Right lobe of liver (tissue), 6 donors: ENCODE measurements around the gene MED22. TPM values are rescaled to one million over a fixed set of nuclear protein-coding genes. Genes with fewer than 3 reads are reported as not detected.

ENCODE experiments used
- ATAC-seq, 4 donors: fragments of 200-7000 bp; cut with Tn5 transposase; one replicate each; pipeline ENCODE4 v1.9.1; 2020; ENCODE audit warnings: mild to moderate bottlenecking in 4 of 4, moderate library complexity in 4 of 4
- DNase-seq, 3 donors: peaks; one replicate each; pipeline ENCODE4 v3.0.0-alpha.2; 2020
- H3K27ac ChIP-seq, 3 donors: fragments of 200-600 bp; one replicate each; pipeline ENCODE4 v1.8.0; 2022
- H3K27me3 ChIP-seq, 2 donors: fragments of 200-600 bp; one replicate each; pipeline ENCODE4 v1.8.0; 2022
- H3K36me3 ChIP-seq, 4 donors: fragments of 200-600 bp; sonication (generic) in 1 of 4; one replicate each; pipeline versions ENCODE4 v1.5.1 to v1.8.0; 2017 to 2022; ENCODE audit warnings: control low read depth in 1 of 4
- H3K4me1 ChIP-seq, 4 donors: fragments of 200-600 bp; sonication (generic) in 1 of 4; one replicate each; pipeline versions ENCODE4 v1.5.1 to v1.8.0; 2017 to 2022; ENCODE audit warnings: control low read depth in 1 of 4
- H3K4me3 ChIP-seq, 3 donors: fragments of 200-600 bp; one replicate each; pipeline ENCODE4 v1.8.0; 2022
- H3K9me3 ChIP-seq, 4 donors: fragments of 200-600 bp; sonication (generic) in 1 of 4; one replicate each; pipeline versions ENCODE4 v1.5.1 to v1.8.0; 2017 to 2022; ENCODE audit warnings: control low read depth in 1 of 4
- CTCF ChIP-seq, 4 donors: fragments of 200-600 bp in 3 of 4; fragments of 450-650 bp in 1 of 4; IDR thresholded peaks; one replicate each; pipeline versions ENCODE4 v1.5.1 to v1.8.0; 2016 to 2022; ENCODE audit warnings: antibody characterized with exemption in 4 of 4, mild to moderate bottlenecking in 2 of 4
- POLR2A ChIP-seq: fragments of 450-650 bp; IDR thresholded peaks from one replicate; pipeline ENCODE4 v1.6.1; 2017; ENCODE audit warnings: antibody characterized with exemption, mild to moderate bottlenecking
- WGBS: methylation state at CpG from one replicate; pipeline ENCODE4 v1.1.6; 2018; ENCODE audit warnings: low coverage, low lambda C conversion rate; ENCODE audit not compliant: insufficient coverage; ENCODE audit errors: missing lambda C conversion rate; 5-methylcytosine and 5-hydroxymethylcytosine counted together
- intact Hi-C, 2 donors: fragments of 100-400 bp; cut with DNase I; formaldehyde crosslinking; loops; one replicate each; pipeline versions ENCODE4 v1.11.2 to v1.14.1; 2022
- total RNA-seq, 6 experiments: library from RNA; depleted of rRNA in 2 of 6; stranded (reverse); fragments of >200 nt in 2 of 6; fragmentation: NEBNext Ultra II Directional in 3 of 6; extraction: Animal tissue kit (Norgen Biotek cat#: 25700) in 3 of 6; gene quantifications; one replicate each; pipeline versions ENCODE4 v1.1.0 to v1.2.4, GENCODE V29; 2016 to 2023
- donor health status: DM: no; HTN: yes; CAD: no.
- donor health status: DM: no; HTN: no; CAD: no.
- donor health status: DM: no; HTN: no; CAD: no.
- donor health status: DM: no; HTN: yes; CAD: no.
- donor health status: DM: no; HTN: yes; CAD: no.

The MED22 gene
- total RNA-seq, 6 experiments from 2014 or later: 5.9 to 14.5 (median 8.1) TPM

GRCh38 chr9:133375724-133376654 is 28.1 kb upstream of the MED22 start, which contains the start of the genes STKLD1 and SURF4:
TSS of gene STKLD1 (plus strand) at chr9:133376366. CDS start at chr9:133376474, 108 bp downstream.
TSS of gene SURF4 (minus strand) at chr9:133376060. CDS start at chr9:133375969, 91 bp downstream.
- intact Hi-C loops: no loop called here
- H3K4me3 ChIP-seq: peak within 1 kb of the TSS; percentile 98 to 99 (median 99)
- peak; percentile 92 to 96 (median 94) for ATAC-seq
- H3K4me1 ChIP-seq: peaks cover 0 to 41% (median 19%) of the 10 kb centered on the region in 4 donors
- peak; percentile 98 for DNase-seq
- TF ChIP-seq CTCF (IDR thresholded peaks at IDR 0.05): no peak
- peak; percentile 96 for TF ChIP-seq POLR2A
- no CpG with 5 or more reads among the region's 120 CpGs for WGBS
- H3K27me3 ChIP-seq: no peaks in the 10 kb centered on the region
- H3K9me3 ChIP-seq: no peaks in the 10 kb centered on the region
- H3K36me3 ChIP-seq: peaks cover 0 to 5% (median 2%) of the 10 kb centered on the region in 4 donors
- peak within 1 kb of the TSS; percentile 96 to 99 (median 98) for H3K27ac ChIP-seq

DNA sequence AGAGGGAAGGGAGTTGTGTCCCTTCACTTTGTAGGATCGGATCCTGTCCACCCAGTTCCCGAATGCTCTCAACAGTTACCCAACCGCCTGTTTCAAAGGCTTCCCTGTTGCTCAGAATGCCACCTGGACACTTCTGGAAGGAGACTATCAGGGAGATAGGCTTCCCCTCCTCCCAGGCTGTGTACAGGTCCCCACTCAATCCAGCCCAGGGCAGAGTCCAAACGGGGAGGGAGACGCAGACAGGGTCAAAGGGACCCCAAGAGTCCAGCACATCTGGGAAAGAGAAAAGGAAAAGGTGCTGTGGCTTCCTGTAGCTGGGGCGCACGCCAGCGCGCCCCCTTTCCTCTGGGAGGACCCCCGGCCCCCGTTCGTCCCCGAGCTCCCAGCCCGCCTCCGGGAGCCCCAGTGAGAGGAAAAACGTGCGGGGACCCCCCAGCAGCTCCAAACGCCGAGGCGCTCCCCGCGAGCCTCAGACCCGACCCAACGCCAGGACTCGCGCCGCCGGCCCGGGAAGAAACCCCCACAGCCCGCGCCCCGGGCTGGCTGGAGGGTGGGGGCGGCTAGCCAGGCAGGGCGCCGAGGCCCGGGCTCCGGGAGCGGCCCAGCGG is 27.3 kb upstream of the MED22 start:
- Histone ChIP-seq H3K4me3 (peak overlapping the region; percentile 98 to 99 (median 99)), H3K9me3 (no peaks in the 10 kb centered on the region), H3K4me1 (peaks cover 0 to 47% (median 23%) of the 10 kb centered on the region in 4 donors), H3K27ac (peak overlapping the region; percentile 96 to 99 (median 98)), H3K36me3 (peaks cover 0 to 8% (median 2%) of the 10 kb centered on the region in 4 donors), H3K27me3 (no peaks in the 10 kb centered on the region)
- intact Hi-C loops: no loop called here
- peak; percentile 26 for TF ChIP-seq POLR2A
- TF ChIP-seq CTCF (IDR thresholded peaks at IDR 0.05): no peak
- 0% methylated on average over 3 of the region's 39 CpGs for WGBS
- DNase-seq (peak in 2 of 3 donors; percentile 74 to 81), ATAC-seq (peak; percentile 41 to 59 (median 52))

- DNase-seq (no peak), ATAC-seq (peak in 1 of 4 donors; percentile 8)
- peak overlapping the region; percentile 96 to 99 (median 98) for H3K27ac ChIP-seq
- TF ChIP-seq POLR2A (no peak), CTCF (IDR thresholded peaks at IDR 0.05) (no peak)
- H3K27me3 ChIP-seq: no peaks in the 10 kb centered on the region
- 2% methylated on average over 12 of the region's 12 CpGs for WGBS
- H3K9me3 ChIP-seq: no peaks in the 10 kb centered on the region
- peaks cover 0 to 52% (median 25%) of the 10 kb centered on the region in 4 donors for H3K4me1 ChIP-seq
- intact Hi-C loops: no loop called here
- peaks cover 0 to 12% (median 2%) of the 10 kb centered on the region in 4 donors for H3K36me3 ChIP-seq
- peak overlapping the region; percentile 98 to 99 (median 99) for H3K4me3 ChIP-seq
These were observed 26.7 kb upstream of the MED22 start for GRCh38 chr9:133374612-133375115.

GRCh38 chr9:133372144-133372543 is 24.2 kb upstream of the MED22 start:
- TF ChIP-seq CTCF (IDR thresholded peaks at IDR 0.05) (no peak), POLR2A (no peak)
- H3K27ac ChIP-seq: peak overlapping the region in 1 of 3 donors; percentile 65
- DNase-seq: peak in 2 of 3 donors; percentile 76 to 83
- 10% methylated on average over 1 of the region's 7 CpGs for WGBS
- intact Hi-C loops: no loop called here
- H3K27me3 ChIP-seq: no peaks in the 10 kb centered on the region
- ATAC-seq: peak in 1 of 4 donors; percentile 3
- peaks cover 0 to 15% (median 6%) of the 10 kb centered on the region in 4 donors for H3K36me3 ChIP-seq
- no peaks in the 10 kb centered on the region for H3K9me3 ChIP-seq
- H3K4me3 ChIP-seq: no peak overlapping the region
- peaks cover 0 to 73% (median 36%) of the 10 kb centered on the region in 4 donors for H3K4me1 ChIP-seq
